ENCODE data around the gene TANGO2. TPM values are rescaled to one million over a fixed set of nuclear protein-coding genes. Genes with fewer than 3 reads are reported as not detected.

Gene TANGO2
- total RNA-seq, 1 experiment from 2014 or later = 21.5 TPM

DNA sequence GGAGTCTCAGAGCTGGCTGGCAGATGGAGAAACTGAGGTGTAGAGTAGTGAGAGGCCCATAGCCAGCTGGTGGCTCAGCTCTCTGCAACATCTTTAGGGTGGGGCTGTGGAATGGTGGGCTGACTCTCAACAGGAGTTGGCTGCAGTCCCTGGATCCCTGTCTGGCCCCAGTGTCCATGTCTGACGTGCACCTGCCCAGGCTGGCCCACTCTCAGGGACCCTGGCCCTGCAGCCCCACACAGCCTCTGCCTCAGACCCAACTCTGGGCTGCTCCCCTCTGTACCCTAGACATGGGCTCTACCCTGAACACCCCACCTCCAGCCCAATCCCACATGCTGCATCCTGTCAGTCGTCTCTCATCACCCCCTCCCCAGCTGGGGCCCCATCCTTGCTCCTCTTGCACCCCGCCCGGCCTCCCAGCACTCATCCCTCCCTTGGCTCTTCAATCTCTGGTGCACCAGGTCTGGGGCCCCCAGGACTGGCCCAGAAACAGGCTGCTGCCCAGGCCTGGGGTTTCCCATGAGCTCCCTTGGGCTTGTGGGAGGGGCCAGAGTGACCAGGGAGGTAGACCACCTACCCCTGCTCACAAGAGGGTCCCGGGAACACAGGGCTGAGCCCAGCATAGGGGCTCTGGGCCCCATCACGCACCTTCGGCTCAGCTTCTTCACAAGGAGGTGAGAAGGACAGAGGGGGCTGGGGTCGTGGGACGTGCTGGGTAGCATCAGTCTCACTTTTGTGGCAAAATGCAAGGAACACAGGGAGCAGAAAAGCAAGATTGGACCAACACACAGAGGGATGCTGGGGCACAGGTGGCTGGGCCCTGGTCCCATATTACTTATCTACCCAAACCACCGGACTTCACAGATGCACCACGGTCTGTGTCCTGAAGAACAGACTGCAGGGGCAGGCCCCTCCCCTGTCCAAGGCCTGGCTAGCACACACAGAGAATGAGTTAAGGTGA, 35.8 kb upstream of the TANGO2 start:
- Histone ChIP-seq H3K9me3 (ENCODE audit: low read depth, low read length, poor library complexity, severe bottlenecking) (no peaks in the 10 kb centered on the region), H3K27me3 (replicated peaks; ENCODE audit: insufficient read depth, low read depth, low read length, poor library complexity) (no peaks in the 10 kb centered on the region), H3K4me3 (ENCODE audit: low read depth, low read length, poor library complexity, severe bottlenecking) (no peak overlapping the region), H3K36me3 (ENCODE audit: insufficient read depth, low read length, poor library complexity, severe bottlenecking) (no peaks in the 10 kb centered on the region), H3K4me1 (ENCODE audit: insufficient read depth, low read length, poor library complexity, severe bottlenecking) (no peaks in the 10 kb centered on the region), H3K27ac (ENCODE audit: low read depth, low read length, poor library complexity, severe bottlenecking) (no peak overlapping the region)
- no peak for DNase-seq (ENCODE audit: low spot score)
- no TSS peak for BruUV-seq (replicated peaks)
- POLR2A ChIA-PET (ENCODE audit: low non-redundant PET) = no interaction called here
- CTCF ChIA-PET = no interaction called here
- TF ChIP-seq CTCF (conservative IDR thresholded peaks at IDR 0.05; ENCODE audit: low read depth, low read length) = no peak
- TF ChIP-seq EZH2 (IDR thresholded peaks at IDR 0.05; ENCODE audit: borderline replicate concordance, low read depth, low read length, poor library complexity, severe bottlenecking) = no peak
- intact Hi-C loops (cut with micrococcal nuclease; ENCODE audit: unreplicated experiment) = no loop called here

GRCh38 chr22:19986011-19986409, 34.9 kb upstream of the TANGO2 start:
- ChIA-PET CTCF (interaction anchor here (1.0 kb wide), 1 partner anchor 27 kb away, joined by 5 read pairs; no protein-coding TSS in a partner anchor), POLR2A (ENCODE audit: low non-redundant PET) (no interaction called here)
- Histone ChIP-seq H3K9me3 (ENCODE audit: low read depth, low read length, poor library complexity, severe bottlenecking) (no peaks in the 10 kb centered on the region), H3K27ac (ENCODE audit: low read depth, low read length, poor library complexity, severe bottlenecking) (no peak overlapping the region), H3K4me1 (ENCODE audit: insufficient read depth, low read length, poor library complexity, severe bottlenecking) (peaks cover 4% of the 10 kb centered on the region), H3K36me3 (ENCODE audit: insufficient read depth, low read length, poor library complexity, severe bottlenecking) (no peaks in the 10 kb centered on the region), H3K4me3 (ENCODE audit: low read depth, low read length, poor library complexity, severe bottlenecking) (peak overlapping the region; percentile 76), H3K27me3 (replicated peaks; ENCODE audit: insufficient read depth, low read depth, low read length, poor library complexity) (no peaks in the 10 kb centered on the region)
- no peak for DNase-seq (ENCODE audit: low spot score)
- BruUV-seq (replicated peaks) = no TSS peak
- intact Hi-C loops (cut with micrococcal nuclease; ENCODE audit: unreplicated experiment) = no loop called here
- TF ChIP-seq CTCF (conservative IDR thresholded peaks at IDR 0.05; ENCODE audit: low read depth, low read length) (no peak), EZH2 (IDR thresholded peaks at IDR 0.05; ENCODE audit: borderline replicate concordance, low read depth, low read length, poor library complexity, severe bottlenecking) (no peak)

DNA sequence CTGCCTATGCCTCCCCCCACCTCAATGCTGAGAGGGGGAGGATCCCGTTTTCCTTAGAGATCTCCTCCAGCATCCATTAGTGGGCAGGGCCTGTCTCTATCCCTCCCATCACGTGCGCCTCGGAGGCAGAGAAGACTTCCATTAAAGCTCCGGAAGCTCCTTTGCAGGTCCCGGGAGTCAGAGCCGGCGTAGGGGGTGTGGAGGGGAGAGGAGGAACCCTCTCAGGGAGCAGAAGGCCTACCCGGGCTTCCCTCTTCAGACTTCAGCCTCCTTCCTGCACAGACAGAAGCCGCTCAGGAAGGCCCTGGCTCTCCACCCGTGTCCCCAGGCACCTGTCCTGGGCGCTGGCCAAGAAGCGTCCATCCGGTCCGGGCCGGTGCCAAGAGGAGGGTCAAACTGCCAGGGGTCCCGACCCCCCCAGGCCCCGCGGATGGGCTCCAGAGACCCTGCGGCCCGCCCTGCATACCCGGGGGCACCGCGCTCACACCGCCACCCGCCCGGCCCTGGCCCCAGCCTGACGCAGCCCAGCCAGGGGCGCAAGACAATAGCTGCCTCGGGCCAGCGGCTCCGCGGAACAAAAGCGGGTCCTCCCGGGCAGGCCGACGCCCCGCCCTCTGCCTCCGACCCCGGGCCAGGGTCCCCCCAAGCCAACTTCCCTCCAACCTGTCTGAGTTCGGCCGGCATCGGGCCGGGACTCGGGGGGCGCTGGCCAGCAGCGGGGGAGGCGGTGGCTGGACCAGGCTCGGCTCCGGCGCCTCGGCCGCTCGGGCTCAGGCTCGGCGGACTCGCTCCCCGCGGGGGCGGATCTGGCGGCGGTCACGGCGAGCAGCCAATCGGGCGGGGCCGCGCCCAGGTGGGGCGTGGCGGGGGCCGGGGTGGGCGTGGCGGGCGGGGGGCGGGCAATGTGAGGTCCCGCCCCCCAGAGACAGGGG, 34.2 kb upstream of the TANGO2 start:
- intact Hi-C loops (cut with micrococcal nuclease; ENCODE audit: unreplicated experiment) = no loop called here
- Histone ChIP-seq H3K9me3 (ENCODE audit: low read depth, low read length, poor library complexity, severe bottlenecking) (no peaks in the 10 kb centered on the region), H3K27me3 (replicated peaks; ENCODE audit: insufficient read depth, low read depth, low read length, poor library complexity) (no peaks in the 10 kb centered on the region), H3K4me3 (ENCODE audit: low read depth, low read length, poor library complexity, severe bottlenecking) (peak overlapping the region; percentile 76), H3K4me1 (ENCODE audit: insufficient read depth, low read length, poor library complexity, severe bottlenecking) (peaks cover 7% of the 10 kb centered on the region), H3K27ac (ENCODE audit: low read depth, low read length, poor library complexity, severe bottlenecking) (peak overlapping the region; percentile 58), H3K36me3 (ENCODE audit: insufficient read depth, low read length, poor library complexity, severe bottlenecking) (no peaks in the 10 kb centered on the region)
- ChIA-PET CTCF (interaction anchor here (1.0 kb wide), 1 partner anchor 27 kb away, joined by 5 read pairs; no protein-coding TSS in a partner anchor), POLR2A (ENCODE audit: low non-redundant PET) (no interaction called here)
- DNase-seq (ENCODE audit: low spot score) = peak; percentile 94
- no TSS peak for BruUV-seq (replicated peaks)
- no peak for TF ChIP-seq CTCF (conservative IDR thresholded peaks at IDR 0.05; ENCODE audit: low read depth, low read length)

Data from A673 (cell line).